Spinal cord (tissue), 10 donors: Measurements from ENCODE around the gene DBH. TPM values are rescaled to one million over a fixed set of nuclear protein-coding genes. Genes with fewer than 3 reads are reported as not detected.

ENCODE experiments used
- DNase-seq, 6 donors: peaks; one replicate each; pipeline versions ENCODE4 v3.0.0 to v3.0.0-alpha.2; 2013 to 2015; ENCODE audit warnings: low spot score in 6 of 6, low read depth in 4 of 6
- H3K27ac ChIP-seq: one replicate; pipeline ENCODE4 v1.5.1; 2013; ENCODE audit warnings: low read depth, low read length, control low read depth
- H3K27me3 ChIP-seq: one replicate; pipeline ENCODE4 v1.6.1; 2013; ENCODE audit warnings: low read length; ENCODE audit not compliant: control insufficient read depth, insufficient read depth
- H3K36me3 ChIP-seq: one replicate; pipeline ENCODE4 v1.6.1; 2013; ENCODE audit warnings: low read length; ENCODE audit not compliant: control insufficient read depth, insufficient read depth
- H3K4me1 ChIP-seq: one replicate; pipeline ENCODE4 v1.6.1; 2013; ENCODE audit warnings: low read length; ENCODE audit not compliant: control insufficient read depth, insufficient read depth
- H3K4me3 ChIP-seq: one replicate; pipeline ENCODE4 v1.5.1; 2013; ENCODE audit warnings: low read depth, low read length, control low read depth
- H3K9me3 ChIP-seq: one replicate; pipeline ENCODE4 v1.6.1; 2013; ENCODE audit warnings: low read length; ENCODE audit not compliant: control insufficient read depth, insufficient read depth
- WGBS: methylation state at CpG from one replicate; pipeline ENCODE4 v1.1.5; 2013; ENCODE audit warnings: missing lambda C conversion rate; ENCODE audit not compliant: insufficient coverage; 5-methylcytosine and 5-hydroxymethylcytosine counted together
- polyA plus RNA-seq, 2 donors: library from polyadenylated mRNA; unstranded; fragments of 120-200 nt; gene quantifications; one replicate each; pipeline ENCODE4 v1.2.1, GENCODE V29; 2013; ENCODE audit not compliant: insufficient read length in 2 of 2
- total RNA-seq, 2 donors: library from RNA; depleted of rRNA in 1 of 2; stranded (reverse); fragments of 120-200 nt in 1 of 2; fragments of >200 nt in 1 of 2; gene quantifications; one replicate each; pipeline versions ENCODE4 v1.2.3 to v1.2.4, GENCODE V29; 2013 to 2014
- donor health status: healthy.

Gene DBH
- total and polyA plus RNA-seq, 4 donors = 0.50 to 2.2 (median 1.3) TPM; not detected in 1

DNA sequence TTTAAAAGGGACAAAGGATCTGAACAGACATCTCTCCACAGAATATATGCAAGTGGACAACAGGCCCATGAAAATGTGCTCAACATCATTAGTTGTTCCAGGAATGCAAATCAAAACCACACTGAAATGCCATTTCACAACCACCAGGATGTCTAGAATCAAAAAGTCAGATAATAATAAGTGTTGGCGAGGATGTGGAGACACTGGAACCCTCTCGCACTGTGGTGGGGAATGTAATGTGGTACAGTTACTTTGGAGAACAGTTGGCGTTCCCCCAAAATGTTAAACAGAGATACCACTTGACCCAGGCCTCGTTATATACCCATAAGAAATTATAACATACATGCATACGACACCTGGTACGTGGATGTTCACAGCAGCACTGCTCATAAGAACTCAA, 63.4 kb downstream of the DBH start:
- H3K9me3 ChIP-seq = no peaks in the 10 kb centered on the region
- no peak overlapping the region for H3K27ac ChIP-seq
- no peaks in the 10 kb centered on the region for H3K27me3 ChIP-seq
- H3K36me3 ChIP-seq = peaks cover 23% of the 10 kb centered on the region
- no peak for DNase-seq
- peaks cover 40% of the 10 kb centered on the region for H3K4me1 ChIP-seq
- H3K4me3 ChIP-seq = no peak overlapping the region
- WGBS = 100% methylated on average over 1 of the region's 6 CpGs

DNA sequence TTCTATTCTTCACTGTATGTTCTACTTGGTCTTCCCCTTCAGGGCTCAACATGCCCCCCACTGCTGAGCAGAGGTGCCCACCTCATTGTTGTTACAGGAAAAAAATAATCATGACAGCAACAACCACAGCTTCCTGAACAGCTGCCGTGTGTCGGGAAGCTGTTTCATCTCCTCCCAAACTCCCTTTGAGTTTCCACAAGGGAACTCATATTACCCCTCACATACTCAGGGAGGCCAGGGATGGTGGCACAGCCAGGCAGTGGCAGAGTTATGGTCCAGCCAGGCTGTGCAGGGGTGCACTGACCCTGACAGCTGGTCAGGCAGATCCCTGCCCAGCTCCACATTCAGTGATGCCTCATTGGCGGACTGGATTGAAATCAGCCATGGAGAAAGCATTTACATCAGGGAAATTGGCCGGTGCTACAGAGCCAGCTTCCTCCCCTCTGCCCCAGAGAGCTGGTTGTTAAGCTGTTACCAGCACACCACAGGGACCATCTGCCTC, 64.7 kb downstream of the DBH start:
- no peaks in the 10 kb centered on the region for H3K27me3 ChIP-seq
- H3K36me3 ChIP-seq = peaks cover 21% of the 10 kb centered on the region
- H3K9me3 ChIP-seq = no peaks in the 10 kb centered on the region
- peak in 1 of 6 donors; percentile 52 for DNase-seq
- peaks cover 44% of the 10 kb centered on the region for H3K4me1 ChIP-seq
- H3K27ac ChIP-seq = no peak overlapping the region
- no peak overlapping the region for H3K4me3 ChIP-seq
- WGBS = 58% methylated on average over 4 of the region's 4 CpGs

DNA sequence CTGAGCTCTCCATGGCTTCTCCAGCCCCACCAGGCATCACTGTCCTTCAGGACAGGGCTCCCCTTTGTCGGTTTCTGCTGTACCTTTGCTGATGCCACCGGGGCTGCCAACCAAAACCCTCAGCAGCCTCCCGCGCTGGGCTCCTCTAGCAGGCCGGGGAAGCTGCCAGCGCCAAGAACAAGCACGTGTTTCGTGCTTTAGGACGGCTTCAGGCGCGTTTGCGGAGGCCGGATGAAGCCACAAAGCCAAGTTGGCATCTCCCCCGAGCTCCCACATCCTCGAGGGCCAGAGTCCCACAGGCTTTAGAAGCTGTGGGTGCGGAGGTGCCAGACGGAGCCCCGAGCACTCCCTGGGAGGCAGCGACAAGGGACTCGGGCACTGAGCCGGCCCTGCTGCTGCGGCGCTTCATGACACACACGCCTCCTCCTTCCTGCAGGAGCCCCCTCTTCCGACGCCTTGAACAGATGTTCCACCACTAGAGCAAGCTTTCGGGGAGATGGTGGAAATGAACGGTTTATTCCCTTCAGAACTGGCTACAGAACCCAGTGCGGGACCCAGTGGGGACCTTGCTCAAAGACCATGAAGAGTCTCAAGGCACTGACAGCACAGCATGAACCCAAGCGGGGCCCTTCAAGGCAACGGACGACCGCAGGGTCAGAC, 65.3 kb downstream of the DBH start:
- Histone ChIP-seq H3K36me3 (peaks cover 19% of the 10 kb centered on the region), H3K27me3 (no peaks in the 10 kb centered on the region), H3K4me3 (no peak overlapping the region), H3K9me3 (no peaks in the 10 kb centered on the region), H3K27ac (no peak overlapping the region), H3K4me1 (peaks cover 45% of the 10 kb centered on the region)
- peak in 2 of 6 donors; percentile 63 to 86 for DNase-seq
- WGBS = 77% methylated on average over 31 of the region's 33 CpGs

DNA sequence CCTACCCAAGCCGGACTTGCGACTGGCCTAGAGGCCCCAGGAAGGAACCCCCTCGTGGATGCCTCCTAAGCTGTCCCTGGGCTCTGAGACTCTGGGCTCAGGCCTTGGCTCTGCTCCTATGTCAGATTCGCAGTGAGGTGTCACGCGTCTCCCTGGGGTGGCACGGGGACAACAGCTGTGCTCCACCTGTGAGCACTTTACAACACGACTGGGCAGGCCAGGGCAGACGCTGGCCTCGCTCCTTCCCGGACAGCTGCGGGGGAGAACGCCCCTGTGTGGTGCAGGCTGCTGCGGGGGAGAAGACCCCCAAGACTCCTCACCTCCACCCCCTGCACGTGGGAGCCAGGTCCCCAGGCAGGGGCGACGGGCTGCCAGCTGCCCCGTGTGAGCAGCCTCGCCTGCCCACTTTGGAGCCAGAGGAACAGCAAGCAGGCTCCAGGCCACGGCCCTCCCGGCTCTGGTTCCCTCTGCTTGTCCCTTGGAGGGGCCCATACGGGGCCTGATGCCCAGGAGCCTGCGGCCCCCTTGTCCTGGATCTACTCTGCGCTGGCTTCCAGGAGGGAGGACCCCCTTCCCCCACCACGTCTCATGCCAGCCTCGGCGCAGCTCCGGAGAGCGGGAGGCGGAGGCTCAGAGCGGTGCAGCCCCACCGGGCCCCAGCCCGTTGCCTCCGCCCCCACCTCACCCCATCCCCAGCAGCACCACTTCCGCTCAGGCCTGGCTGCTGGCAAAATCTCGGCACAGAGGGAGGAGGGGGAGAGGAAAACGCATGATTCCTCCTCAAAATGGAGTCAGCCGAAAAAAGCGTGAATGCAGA, 66.0 kb downstream of the DBH start:
- H3K4me3 ChIP-seq = peak overlapping the region; percentile 34
- peaks cover 19% of the 10 kb centered on the region for H3K36me3 ChIP-seq
- H3K4me1 ChIP-seq = peaks cover 52% of the 10 kb centered on the region
- H3K27ac ChIP-seq = peak overlapping the region; percentile 40
- H3K9me3 ChIP-seq = no peaks in the 10 kb centered on the region
- no peaks in the 10 kb centered on the region for H3K27me3 ChIP-seq
- peak in 2 of 6 donors; percentile 73 to 85 for DNase-seq
- WGBS = 39% methylated on average over 32 of the region's 39 CpGs

DNA sequence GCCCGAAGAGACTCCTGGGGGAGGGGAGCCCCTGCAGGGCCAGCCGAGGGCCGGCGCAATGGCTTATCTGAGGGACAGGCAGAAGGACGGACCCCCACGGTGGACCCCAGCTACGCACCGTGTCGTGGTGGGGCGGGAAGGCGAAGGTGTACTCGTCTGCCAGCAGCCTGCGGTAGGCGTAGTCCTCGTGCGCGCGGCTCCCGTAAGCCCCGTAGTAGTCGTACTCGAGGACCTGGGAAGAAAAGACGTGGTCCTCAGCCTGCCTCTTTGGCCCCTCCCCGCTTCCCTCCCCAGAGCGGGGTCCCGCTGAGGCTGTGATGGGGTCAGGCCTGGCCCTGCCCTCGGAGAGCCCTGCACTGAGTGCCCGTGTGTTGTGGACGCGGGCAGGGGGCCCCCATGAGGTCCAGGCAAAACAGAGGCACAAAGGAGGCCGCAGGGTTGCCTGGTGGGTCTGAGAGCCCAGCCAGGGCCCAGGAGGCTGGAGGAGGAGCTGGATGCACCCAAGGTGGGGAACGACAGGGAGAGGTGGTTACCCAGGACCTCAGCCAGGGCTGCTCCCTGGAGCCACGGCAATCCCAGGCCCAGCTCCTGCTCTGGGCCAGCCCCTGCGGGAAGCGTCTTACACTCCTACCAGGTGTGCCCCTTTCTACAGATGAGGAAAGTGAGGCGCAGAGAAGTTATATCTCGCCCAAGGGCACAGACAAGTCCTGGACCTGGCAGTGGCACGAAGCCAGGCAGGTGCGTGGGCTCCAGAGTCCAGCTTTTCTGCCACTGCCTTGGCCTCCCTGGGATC, 66.8 kb downstream of the DBH start:
- no peak for DNase-seq
- 30% methylated on average over 37 of the region's 39 CpGs for WGBS
- Histone ChIP-seq H3K9me3 (no peaks in the 10 kb centered on the region), H3K4me3 (peak overlapping the region; percentile 34), H3K27ac (peak overlapping the region; percentile 40), H3K4me1 (peaks cover 60% of the 10 kb centered on the region), H3K27me3 (no peaks in the 10 kb centered on the region), H3K36me3 (peaks cover 20% of the 10 kb centered on the region)

DNA sequence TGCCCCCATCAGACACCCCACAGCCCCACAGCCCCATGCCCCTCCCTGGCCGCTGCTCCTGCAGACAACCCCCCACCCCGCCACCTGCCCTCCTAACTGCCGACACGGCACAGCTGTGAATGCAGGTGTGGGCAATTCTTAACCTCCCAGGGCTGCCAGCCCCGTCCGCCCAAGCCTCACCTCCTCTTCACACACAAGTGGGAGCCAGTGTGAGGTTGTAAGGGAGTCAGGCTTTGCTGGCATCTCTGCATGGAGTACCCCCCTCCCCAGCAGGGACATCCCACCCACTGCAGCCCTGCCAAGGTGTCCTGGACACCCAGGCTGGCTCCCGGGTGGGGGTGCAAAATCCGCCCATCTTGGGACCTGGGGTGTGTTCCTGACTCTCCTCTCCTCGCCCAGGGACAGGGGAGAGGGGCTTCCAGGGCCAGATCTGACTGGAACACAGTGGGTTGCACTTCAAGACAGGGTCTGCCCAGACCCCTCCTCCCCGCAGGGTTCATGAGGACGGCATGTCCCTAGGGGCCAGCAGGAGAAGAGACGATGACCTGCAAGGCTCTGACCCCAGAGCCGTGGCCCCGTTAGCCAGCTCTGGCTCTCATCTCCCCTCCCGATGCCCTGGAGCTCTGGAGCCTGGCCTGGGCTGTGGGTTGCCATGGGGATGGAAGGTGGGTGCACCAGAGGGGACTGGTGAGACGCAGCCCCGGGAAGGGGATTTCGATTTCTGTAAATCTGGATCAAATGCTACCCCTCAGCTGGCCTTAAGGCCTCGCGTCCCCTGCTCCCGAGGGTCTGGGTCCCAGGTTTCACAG, 67.6 kb downstream of the DBH start:
- DNase-seq = no peak
- Histone ChIP-seq H3K27me3 (no peaks in the 10 kb centered on the region), H3K4me1 (peaks cover 68% of the 10 kb centered on the region), H3K9me3 (no peaks in the 10 kb centered on the region), H3K27ac (no peak overlapping the region), H3K36me3 (peaks cover 24% of the 10 kb centered on the region), H3K4me3 (no peak overlapping the region)
- WGBS = 69% methylated on average over 13 of the region's 21 CpGs

DNA sequence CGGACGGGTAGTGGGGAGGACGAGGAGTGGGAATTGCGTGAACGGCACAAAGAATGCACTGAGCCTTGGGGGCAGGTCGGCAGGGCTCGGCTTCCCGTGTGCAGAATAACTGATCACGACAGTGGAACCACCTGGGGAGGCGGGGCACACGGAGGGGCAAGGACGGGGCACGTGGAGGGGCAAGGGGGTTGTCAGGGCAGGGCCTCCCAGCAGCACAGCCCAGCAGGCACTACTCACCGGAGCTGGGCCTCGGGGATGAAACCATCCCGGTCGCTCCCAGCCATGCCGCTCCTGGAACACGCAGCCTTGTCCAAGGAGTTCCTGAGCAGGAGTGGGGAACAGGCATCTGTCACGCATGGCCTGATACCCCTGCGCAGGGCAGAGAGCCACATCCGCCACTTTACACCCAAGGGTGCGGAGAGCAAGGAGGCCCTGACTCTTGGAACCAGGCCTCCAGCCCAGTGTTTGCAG, 68.6 kb downstream of the DBH start:
- WGBS = 82% methylated on average over 23 of the region's 23 CpGs

DNA sequence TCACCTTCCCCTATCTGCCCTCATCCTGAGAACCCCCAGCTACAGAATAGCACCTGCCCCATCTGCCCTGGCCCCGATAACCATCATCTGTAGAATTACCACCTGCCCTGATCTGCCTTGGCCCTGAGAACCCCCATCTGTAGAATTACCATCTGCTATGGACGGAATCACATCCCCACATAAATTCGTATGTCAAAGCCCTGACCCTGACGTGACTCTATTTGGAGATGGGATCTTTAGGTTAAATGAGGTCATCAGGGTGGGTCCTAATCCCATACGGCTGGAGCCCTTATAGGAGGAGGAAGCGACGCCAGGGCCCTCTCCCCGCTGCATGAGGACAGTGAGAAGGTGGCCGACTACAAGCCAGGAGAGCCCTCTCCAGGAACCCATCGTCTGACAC, 69.4 kb downstream of the DBH start:
- Histone ChIP-seq H3K27me3 (no peaks in the 10 kb centered on the region), H3K4me3 (no peak overlapping the region), H3K27ac (no peak overlapping the region), H3K36me3 (peaks cover 34% of the 10 kb centered on the region), H3K9me3 (no peaks in the 10 kb centered on the region), H3K4me1 (peaks cover 72% of the 10 kb centered on the region)
- 96% methylated on average over 4 of the region's 10 CpGs for WGBS
- DNase-seq = no peak

More for the DNA sequence above, 68.6 kb downstream of the DBH start:
- Histone ChIP-seq H3K27me3 (no peaks in the 10 kb centered on the region), H3K27ac (no peak overlapping the region), H3K9me3 (no peaks in the 10 kb centered on the region), H3K36me3 (peaks cover 25% of the 10 kb centered on the region), H3K4me1 (peaks cover 72% of the 10 kb centered on the region), H3K4me3 (no peak overlapping the region)
- DNase-seq = no peak
